GM12874 (cell line): Measurements from ENCODE around the gene COL15A1.

Source experiments
- CTCF ChIP-seq: IDR thresholded peaks from 2 replicates; pipeline ENCODE4 v1.5.1; 2011; ENCODE audit warnings: low read depth, mild to moderate bottlenecking, control low read depth, low read length, moderate library complexity; ENCODE audit not compliant: insufficient read depth

The COL15A1 gene

GRCh38 chr9:98995971-98996504 lies 52.3 kb downstream of the COL15A1 start:
- TF ChIP-seq CTCF: no peak

GRCh38 chr9:98997604-98998003 lies 53.9 kb downstream of the COL15A1 start:
- no peak for TF ChIP-seq CTCF

GRCh38 chr9:98998441-98999151 lies 54.9 kb downstream of the COL15A1 start:
- TF ChIP-seq CTCF: peak; percentile 94

GRCh38 chr9:98999152-98999525 lies 55.4 kb downstream of the COL15A1 start:
- TF ChIP-seq CTCF: no peak

GRCh38 chr9:99000476-99001395 lies 57.0 kb downstream of the COL15A1 start:
- peak; percentile 76 for TF ChIP-seq CTCF

GRCh38 chr9:99001892-99002291 lies 58.2 kb downstream of the COL15A1 start:
- no peak for TF ChIP-seq CTCF

GRCh38 chr9:99002706-99003105 lies 59.0 kb downstream of the COL15A1 start:
- TF ChIP-seq CTCF: no peak
